ENCODE results near the gene FAT4. TPM values are rescaled to one million over a fixed set of nuclear protein-coding genes. Genes with fewer than 3 reads are reported as not detected.

FAT4 gene
- total and polyA plus RNA-seq, 2 of the 4 experiments (the other 2 are of a cell fraction) = 6.8 to 37.5 TPM

GRCh38 chr4:125323654-125324053, 8.9 kb downstream of the FAT4 start:
- Histone ChIP-seq H4K20me1 (ENCODE audit: insufficient read depth, low read length) (no peaks in the 10 kb centered on the region; the same call in 1 of the 2 replicates), H3K23ac (ENCODE audit: low read depth, low read length) (no peak overlapping the region), H3K27me3 (ENCODE audit: control insufficient read depth, insufficient read depth, low read length) (no peaks in the 10 kb centered on the region), H4K8ac (ENCODE audit: low read depth in 2 of 2, low read length in 2 of 2) (no peak overlapping the region), H3K9me1 (ENCODE audit: insufficient read depth, low read length) (peaks cover 5% of the 10 kb centered on the region), H3K79me1 (ENCODE audit: low read depth in 1 of 2, low read length in 2 of 2) (peaks cover 24 to 49% of the 10 kb centered on the region in 2 experiments), H2BK120ac (ENCODE audit: low read depth, low read length) (no peak overlapping the region), H4K91ac (ENCODE audit: insufficient read depth, low read depth, low read length) (no peak overlapping the region), H2AFZ (replicated peaks; ENCODE audit: low read length, poor library complexity) (no peak overlapping the region), H3K4me1 (ENCODE audit: control insufficient read depth, insufficient read depth, low read length) (no peaks in the 10 kb centered on the region; the same call in 1 of the 2 replicates), H2AK9ac (replicated peaks; ENCODE audit: low read depth, low read length, poor library complexity) (no peak overlapping the region), H3K14ac (replicated peaks; ENCODE audit: low read depth, low read length) (no peak overlapping the region), H3K4me3 (ENCODE audit: insufficient read depth, low read depth, low read length) (no peak overlapping the region), H2BK15ac (ENCODE audit: low read depth, low read length) (no peak overlapping the region), H3K27ac (ENCODE audit: insufficient read depth, low read length) (no peak overlapping the region; the same call in 1 of the 2 replicates), H3K18ac (ENCODE audit: low read depth, low read length) (no peak overlapping the region), H3K36me3 (ENCODE audit: control insufficient read depth, insufficient read depth, low read length) (peaks cover 3% of the 10 kb centered on the region; the same call in 1 of the 2 replicates), H3K56ac (ENCODE audit: extremely low read depth, insufficient read depth, low read length) (no peak overlapping the region), H3K4me2 (ENCODE audit: low read depth, low read length) (peak overlapping the region; percentile 70), H3K9me3 (ENCODE audit: control insufficient read depth, insufficient read depth, low read length) (no peaks in the 10 kb centered on the region), H2AK5ac (ENCODE audit: low read depth, low read length) (no peak overlapping the region), H3K9ac (ENCODE audit: low read depth, low read length) (no peak overlapping the region), H4K5ac (ENCODE audit: low read depth, low read length) (no peak overlapping the region), H2BK5ac (ENCODE audit: low read depth, low read length, poor library complexity, severe bottlenecking) (peak overlapping the region; percentile 54), H3K4ac (ENCODE audit: low read depth, low read length) (no peak overlapping the region), H2BK20ac (ENCODE audit: low read depth, low read length) (no peak overlapping the region)
- BruUV-seq (replicated peaks) = no TSS peak
- TF ChIP-seq CHD1 (IDR thresholded peaks at IDR 0.05; ENCODE audit: low read depth, low read length) = no peak
- TF ChIP-seq MAFK (IDR thresholded peaks at IDR 0.05; ENCODE audit: low read depth, low read length) = peak; percentile 65
- no peak for TF ChIP-seq RAD21 (IDR thresholded peaks at IDR 0.05; ENCODE audit: low read length)
- TF ChIP-seq RCOR1 (IDR thresholded peaks at IDR 0.05; ENCODE audit: insufficient replicate concordance, low read length) = no peak
- peak; percentile 50; the same call in 1 of the 2 replicates for TF ChIP-seq NFE2L2 (IDR thresholded peaks at IDR 0.05; ENCODE audit: low read depth, low read length)
- CTCF ChIA-PET = no interaction called here
- DNase-seq (peak; percentile 64), ATAC-seq (ENCODE audit: low read depth) (peak; percentile 83)
- no CpG with 5 or more reads among the region's 3 CpGs for WGBS, 2 experiments (ENCODE audit: extremely low coverage in 2 of 2, insufficient read length in 1 of 2)
- intact Hi-C loops (cut with micrococcal nuclease) = no loop called here
- in situ Hi-C loops (cut with MboI; ENCODE audit: low sequenced_read_pairs) = loop anchor here (25.0 kb wide), 2 partner anchors 914 to 1089 kb away; no protein-coding TSS in a partner anchor
- POLR2A ChIA-PET (ENCODE audit: unreplicated experiment) = no interaction called here
- dilution Hi-C loops (cut with HindIII; ENCODE audit: low sequenced_read_pairs, unreplicated experiment) = no loop called here
